HG03460 (cell line): ENCODE results near the gene CLSTN1.

ENCODE experiments used
- ATAC-seq: cut with Tn5 transposase; IDR thresholded peaks from one replicate; pipeline ENCODE4 v1.9.1; 2021; ENCODE audit not compliant: unreplicated experiment

CLSTN1 gene

GRCh38 chr1:9852004-9852403 lies 28.2 kb upstream of the CLSTN1 start:
- no peak for ATAC-seq

- no peak for ATAC-seq
Measured at GRCh38 chr1:9850442-9851162, 26.8 kb upstream of the CLSTN1 start.

GRCh38 chr1:9849691-9850441 lies 26.1 kb upstream of the CLSTN1 start:
- no peak for ATAC-seq

- ATAC-seq: no peak
Measured at GRCh38 chr1:9848022-9848421, 24.3 kb upstream of the CLSTN1 start.

- ATAC-seq: no peak
Measured at GRCh38 chr1:9847269-9847668, 23.5 kb upstream of the CLSTN1 start.

GRCh38 chr1:9846611-9847171 lies 22.9 kb upstream of the CLSTN1 start:
- ATAC-seq: no peak

- ATAC-seq: no peak
Measured at GRCh38 chr1:9845914-9846313, 22.1 kb upstream of the CLSTN1 start.

- no peak for ATAC-seq
Measured at GRCh38 chr1:9844756-9845155, 21.0 kb upstream of the CLSTN1 start.

GRCh38 chr1:9844106-9844505 lies 20.3 kb upstream of the CLSTN1 start:
- no peak for ATAC-seq

GRCh38 chr1:9843576-9843945 lies 19.8 kb upstream of the CLSTN1 start:
- no peak for ATAC-seq

GRCh38 chr1:9842781-9843575 lies 19.2 kb upstream of the CLSTN1 start:
- ATAC-seq: no peak

- no peak for ATAC-seq
Measured at GRCh38 chr1:9842073-9842711, 18.4 kb upstream of the CLSTN1 start.

GRCh38 chr1:9841460-9841859 lies 17.7 kb upstream of the CLSTN1 start:
- ATAC-seq: no peak

GRCh38 chr1:9840176-9840575 lies 16.4 kb upstream of the CLSTN1 start:
- no peak for ATAC-seq

- ATAC-seq: no peak
Measured at GRCh38 chr1:9838946-9839345, 15.2 kb upstream of the CLSTN1 start.

GRCh38 chr1:9836632-9836960 lies 12.8 kb upstream of the CLSTN1 start:
- ATAC-seq: no peak

GRCh38 chr1:9835758-9836631 lies 12.2 kb upstream of the CLSTN1 start:
- ATAC-seq: no peak

GRCh38 chr1:9835404-9835757 lies 11.6 kb upstream of the CLSTN1 start:
- ATAC-seq: no peak

GRCh38 chr1:9833632-9834031 lies 9.9 kb upstream of the CLSTN1 start:
- ATAC-seq: no peak

- no peak for ATAC-seq
Measured at GRCh38 chr1:9827558-9828185, 3.9 kb upstream of the CLSTN1 start.
